HFF-Myc (cell line): ENCODE measurements around the gene DLG2.

ENCODE experiments used
- DNase-seq: peaks from one replicate; pipeline ENCODE4 v3.0.0-alpha.2; 2011; ENCODE audit warnings: low read depth; ENCODE audit errors: extremely low read depth
- H3K4me3 ChIP-seq: replicated peaks from 2 replicates; pipeline ENCODE4 v1.5.1; 2011; ENCODE audit warnings: low read depth, mild to moderate bottlenecking, control low read depth, low read length
- CTCF ChIP-seq: IDR thresholded peaks from 2 replicates; pipeline ENCODE4 v1.5.1; 2012; ENCODE audit warnings: mild to moderate bottlenecking, low read depth, low read length, control low read depth; ENCODE audit errors: missing control alignments

Gene DLG2

GRCh38 chr11:84137505-84137904 is 1489.6 kb downstream of the DLG2 start:
- no peak overlapping the region for H3K4me3 ChIP-seq
- DNase-seq: no peak
- TF ChIP-seq CTCF: no peak

- no peak for DNase-seq
- no peak for TF ChIP-seq CTCF
These were observed 1490.2 kb downstream of the DLG2 start for GRCh38 chr11:84136926-84137325.

GRCh38 chr11:84130646-84131427 is 1496.3 kb downstream of the DLG2 start:
- TF ChIP-seq CTCF: no peak
- no peak overlapping the region for H3K4me3 ChIP-seq
- DNase-seq: no peak

More at GRCh38 chr11:84136926-84137325, 1490.2 kb downstream of the DLG2 start:
- no peak overlapping the region for H3K4me3 ChIP-seq

- no peak overlapping the region for H3K4me3 ChIP-seq
- no peak for DNase-seq
- TF ChIP-seq CTCF: no peak
These were observed 1497.1 kb downstream of the DLG2 start for GRCh38 chr11:84129961-84130576.

DNA sequence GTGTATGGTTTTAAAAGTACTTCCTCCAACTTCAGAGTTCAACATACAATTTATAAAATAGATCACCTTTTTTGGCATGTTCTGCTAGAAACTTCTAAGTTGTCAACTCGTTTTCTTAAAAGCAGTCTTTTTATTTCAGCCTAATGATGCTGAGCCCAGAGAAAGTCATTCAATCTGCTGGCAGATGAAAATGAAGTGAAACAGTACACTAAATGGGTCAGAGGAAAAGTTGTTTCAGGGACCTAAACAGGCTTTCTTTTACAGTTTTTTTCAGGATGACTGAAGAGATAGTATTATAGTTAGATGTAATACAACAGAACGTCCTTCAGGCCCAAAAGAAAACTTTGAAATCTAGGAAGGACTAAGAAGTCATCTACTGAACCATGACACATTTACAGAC is 1498.3 kb downstream of the DLG2 start:
- no peak for TF ChIP-seq CTCF
- H3K4me3 ChIP-seq: no peak overlapping the region
- no peak for DNase-seq

DNA sequence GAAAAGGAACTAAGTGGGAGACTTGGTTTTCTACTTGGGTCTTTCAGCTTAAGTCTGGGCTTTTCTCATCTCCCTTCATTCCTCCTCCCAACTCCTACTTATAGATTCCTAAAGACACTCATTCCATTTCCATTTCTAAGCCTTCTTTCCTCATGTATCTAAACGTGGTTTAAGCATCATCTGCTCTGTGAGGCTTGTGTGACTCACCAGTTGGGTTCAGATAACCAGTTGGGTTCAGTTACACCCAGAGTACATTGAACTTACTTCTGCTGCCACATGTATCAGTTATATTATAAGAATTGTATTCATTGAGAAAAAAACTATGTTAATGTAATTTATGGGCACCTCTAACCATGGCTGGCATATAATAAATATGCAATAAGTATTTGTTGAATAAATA is 1509.8 kb downstream of the DLG2 start:
- TF ChIP-seq CTCF: no peak
- DNase-seq: no peak
- H3K4me3 ChIP-seq: no peak overlapping the region
